Measurements from ENCODE around the gene SCN4B. TPM values are rescaled to one million over a fixed set of nuclear protein-coding genes. Genes with fewer than 3 reads are reported as not detected.

The SCN4B gene
- total and polyA plus RNA-seq, 10 of the 15 experiments (the other 5 are each of a cell fraction or from before 2014, with no cell fraction given), result 0.01 to 0.49 (median 0.04) TPM; not detected in 5

DNA sequence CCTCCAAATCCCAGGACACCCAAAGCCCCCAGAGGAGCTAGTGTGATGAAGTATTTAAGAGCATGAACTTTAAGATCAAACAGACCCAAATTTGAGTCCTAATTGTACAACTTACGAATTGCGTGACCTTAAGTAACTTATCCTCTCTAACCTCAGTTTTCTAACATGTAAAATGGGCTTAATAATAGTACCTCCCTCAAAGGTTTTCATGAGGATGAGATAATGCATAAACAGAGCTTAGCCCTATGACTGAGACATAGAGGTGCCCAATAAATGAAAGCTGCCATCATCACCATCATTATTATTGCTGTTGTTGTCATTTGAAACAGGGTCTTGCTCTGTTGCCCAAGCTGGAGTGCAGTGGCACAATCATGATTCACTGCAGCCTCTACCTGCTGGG lies 14.6 kb upstream of the SCN4B start (continued):
- TF ChIP-seq, protein P1, sequence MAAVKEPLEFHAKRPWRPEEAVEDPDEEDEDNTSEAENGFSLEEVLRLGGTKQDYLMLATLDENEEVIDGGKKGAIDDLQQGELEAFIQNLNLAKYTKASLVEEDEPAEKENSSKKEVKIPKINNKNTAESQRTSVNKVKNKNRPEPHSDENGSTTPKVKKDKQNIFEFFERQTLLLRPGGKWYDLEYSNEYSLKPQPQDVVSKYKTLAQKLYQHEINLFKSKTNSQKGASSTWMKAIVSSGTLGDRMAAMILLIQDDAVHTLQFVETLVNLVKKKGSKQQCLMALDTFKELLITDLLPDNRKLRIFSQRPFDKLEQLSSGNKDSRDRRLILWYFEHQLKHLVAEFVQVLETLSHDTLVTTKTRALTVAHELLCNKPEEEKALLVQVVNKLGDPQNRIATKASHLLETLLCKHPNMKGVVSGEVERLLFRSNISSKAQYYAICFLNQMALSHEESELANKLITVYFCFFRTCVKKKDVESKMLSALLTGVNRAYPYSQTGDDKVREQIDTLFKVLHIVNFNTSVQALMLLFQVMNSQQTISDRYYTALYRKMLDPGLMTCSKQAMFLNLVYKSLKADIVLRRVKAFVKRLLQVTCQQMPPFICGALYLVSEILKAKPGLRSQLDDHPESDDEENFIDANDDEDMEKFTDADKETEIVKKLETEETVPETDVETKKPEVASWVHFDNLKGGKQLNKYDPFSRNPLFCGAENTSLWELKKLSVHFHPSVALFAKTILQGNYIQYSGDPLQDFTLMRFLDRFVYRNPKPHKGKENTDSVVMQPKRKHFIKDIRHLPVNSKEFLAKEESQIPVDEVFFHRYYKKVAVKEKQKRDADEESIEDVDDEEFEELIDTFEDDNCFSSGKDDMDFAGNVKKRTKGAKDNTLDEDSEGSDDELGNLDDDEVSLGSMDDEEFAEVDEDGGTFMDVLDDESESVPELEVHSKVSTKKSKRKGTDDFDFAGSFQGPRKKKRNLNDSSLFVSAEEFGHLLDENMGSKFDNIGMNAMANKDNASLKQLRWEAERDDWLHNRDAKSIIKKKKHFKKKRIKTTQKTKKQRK (IDR thresholded peaks at IDR 0.05; ENCODE audit: low read depth, low read length), result no peak
- TF ChIP-seq TCF3 (IDR thresholded peaks at IDR 0.05; ENCODE audit: borderline replicate concordance, insufficient read depth, low read depth, low read length) (no peak), MTA2 (IDR thresholded peaks at IDR 0.05; ENCODE audit: low read depth) (no peak)

DNA sequence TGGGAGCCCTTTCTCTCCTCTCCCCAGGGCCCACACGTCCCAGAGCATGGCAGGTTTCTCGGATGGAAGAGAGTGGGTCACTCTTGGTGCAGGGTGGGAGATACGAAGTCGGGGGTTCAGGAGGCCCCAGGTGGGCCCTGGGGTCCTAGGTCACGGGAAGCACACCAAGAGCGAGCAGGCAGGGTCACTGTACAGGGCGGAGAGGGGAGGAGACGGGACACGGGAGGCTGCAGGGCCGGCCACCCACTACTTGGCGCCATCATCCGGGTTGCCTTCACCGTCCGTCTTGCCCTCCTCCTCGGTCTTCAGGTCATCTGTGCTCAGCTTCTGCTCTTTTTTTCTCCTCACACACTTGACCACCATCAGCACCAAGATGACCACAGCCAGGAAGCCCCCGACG lies 14.0 kb upstream of the SCN4B start:
- no peak overlapping the region for H3K27ac ChIP-seq (ENCODE audit: control insufficient read depth, insufficient read depth)

More for the DNA sequence above, 14.0 kb upstream of the SCN4B start:
- DNase-seq (ENCODE audit: low read depth, low spot score), result no peak
- CTCF ChIA-PET, result interaction anchor here (0.9 to 1.3 kb wide), 3 partner anchors 9 to 359 kb away, joined by 3 read pairs; no protein-coding TSS in a partner anchor
- no peak for FAIRE-seq
- ATAC-seq, result no peak
- no peaks in the 10 kb centered on the region for H3K4me1 ChIP-seq (ENCODE audit: control insufficient read depth, insufficient read depth, low read length)
- no peaks in the 10 kb centered on the region for H3K36me3 ChIP-seq (ENCODE audit: control insufficient read depth in 2 of 2, insufficient read depth in 2 of 2, low read length in 1 of 2)
- no peaks in the 10 kb centered on the region for H4K20me1 ChIP-seq (ENCODE audit: control insufficient read depth, insufficient read depth)
- H3K79me2 ChIP-seq (ENCODE audit: control insufficient read depth, insufficient read depth, low read length), result no peaks in the 10 kb centered on the region
- SMC1A ChIA-PET (ENCODE audit: uncharacterized antibody, unreplicated experiment), result interaction anchor here (1.2 kb wide), 1 partner anchor 17 kb away, joined by 3 read pairs; no protein-coding TSS in a partner anchor
- RAD21 ChIA-PET (ENCODE audit: unreplicated experiment), result interaction anchor here (1.1 kb wide), 1 partner anchor 32 kb away, joined by 3 read pairs; no protein-coding TSS in a partner anchor
- H3K9me3 ChIP-seq (replicated peaks; ENCODE audit: control insufficient read depth, insufficient read depth, low read length), result no peaks in the 10 kb centered on the region
- no peak overlapping the region for H3K9ac ChIP-seq (ENCODE audit: control insufficient read depth, insufficient read depth, low read length)
- TF ChIP-seq FOS (IDR thresholded peaks at IDR 0.05; ENCODE audit: borderline replicate concordance, extremely low read depth, insufficient read length), result no peak
- no peak for TF ChIP-seq ATF7 (IDR thresholded peaks at IDR 0.05; ENCODE audit: low read depth)
- TF ChIP-seq BCL11A (IDR thresholded peaks at IDR 0.05; ENCODE audit: low read depth, low read length), result no peak
- no peak for TF ChIP-seq NFYB (IDR thresholded peaks at IDR 0.05; ENCODE audit: insufficient read depth, low read depth, low read length)
- TF ChIP-seq ZNF24 (IDR thresholded peaks at IDR 0.05), result no peak
- TF ChIP-seq FOXK2 (IDR thresholded peaks at IDR 0.05), result no peak
- TF ChIP-seq MXI1 (IDR thresholded peaks at IDR 0.05; ENCODE audit: low read depth, low read length), result no peak
- TF ChIP-seq GATAD2B (conservative IDR thresholded peaks at IDR 0.05; ENCODE audit: low read depth), result no peak
- TF ChIP-seq NKRF (conservative IDR thresholded peaks at IDR 0.05), result no peak
- H3K4me2 ChIP-seq (ENCODE audit: control insufficient read depth, insufficient read depth), result no peak overlapping the region
- in situ Hi-C loops (cut with MboI), result no loop called here
- intact Hi-C loops (cut with micrococcal nuclease; ENCODE audit: unreplicated experiment), result no loop called here
- H3K27me3 ChIP-seq (replicated peaks in 1 of 2; ENCODE audit: control insufficient read depth in 2 of 2, insufficient read depth in 2 of 2, low read length in 1 of 2), result peaks cover 1 to 3% of the 10 kb centered on the region in 2 experiments; a peak in 3 of 4 replicates
- BruUV-seq (replicated peaks), result no TSS peak
- no peak overlapping the region for H2AFZ ChIP-seq (ENCODE audit: control insufficient read depth, low read depth, low read length)
- no peak overlapping the region for H3K4me3 ChIP-seq
- WGBS (ENCODE audit: insufficient coverage, insufficient replicate concordance, low lambda C conversion rate, missing lambda C conversion rate), result 38% methylated on average over 17 of the region's 17 CpGs
- POLR2A ChIA-PET, result no interaction called here

Data from GM12878 (cell line).